NCI-H82 (cell line): ENCODE measurements around the gene OVOL1.
A peak's percentile ranks its signal among the peaks of the same experiment; 100 is the strongest.

Experiments
- DNase-seq: peaks from one replicate; lab custom pipeline; 2025; lab: John Stamatoyannopoulos, UW

The OVOL1 gene

GRCh38 chr11:65778431-65778900 is 8.4 kb upstream of the OVOL1 start:
- DNase-seq = no peak

- no peak for DNase-seq
Observed at GRCh38 chr11:65778901-65779668, 7.8 kb upstream of the OVOL1 start.

GRCh38 chr11:65779669-65779918 is 7.3 kb upstream of the OVOL1 start:
- DNase-seq = no peak

GRCh38 chr11:65779919-65780769 is 6.7 kb upstream of the OVOL1 start:
- DNase-seq = peak; percentile 81

- DNase-seq = peak; percentile 58
Observed at GRCh38 chr11:65780770-65781151, 6.1 kb upstream of the OVOL1 start, which contains the start of gene AP5B1. Gene AP5B1, minus strand, starts transcription at chr11:65780976. Its CDS starts 385 bp downstream, at chr11:65780591.

- peak; percentile 58 for DNase-seq
Observed at GRCh38 chr11:65781152-65781961, 5.5 kb upstream of the OVOL1 start.

GRCh38 chr11:65781962-65782815 is 4.7 kb upstream of the OVOL1 start:
- no peak for DNase-seq

GRCh38 chr11:65782816-65783228 is 4.0 kb upstream of the OVOL1 start:
- DNase-seq = no peak

- DNase-seq = no peak
Observed at GRCh38 chr11:65785319-65786007, 1.4 kb upstream of the OVOL1 start.

- DNase-seq = no peak
Observed at GRCh38 chr11:65786008-65786785, 666 bp upstream of the OVOL1 start.

GRCh38 chr11:65787649-65788622 is 1.1 kb downstream of the OVOL1 start:
- peak; percentile 29 for DNase-seq

- DNase-seq = no peak
Observed at GRCh38 chr11:65788821-65789220, 2.0 kb downstream of the OVOL1 start.

- DNase-seq = no peak
Observed at GRCh38 chr11:65789230-65790103, 2.6 kb downstream of the OVOL1 start.

GRCh38 chr11:65790104-65790901 is 3.4 kb downstream of the OVOL1 start:
- DNase-seq = no peak

GRCh38 chr11:65790902-65791650 is 4.2 kb downstream of the OVOL1 start:
- no peak for DNase-seq

- DNase-seq = no peak
Observed at GRCh38 chr11:65791719-65792213, 4.9 kb downstream of the OVOL1 start.
